GM19468 (cell line): ENCODE results near the gene VPS11.
"Not testable (repeated sequence)": the region's sequence is repeated elsewhere in the genome, so short reads cannot be mapped to it uniquely, and the experiment has no call there.

Experiments used
- ATAC-seq: cut with Tn5 transposase; IDR thresholded peaks from one replicate; pipeline ENCODE4 v1.9.1; 2021; ENCODE audit warnings: mild to moderate bottlenecking, moderate library complexity, moderate number of reproducible peaks; ENCODE audit not compliant: unreplicated experiment; ENCODE audit errors: extremely low read depth

Gene VPS11

GRCh38 chr11:119100246-119100970, 32.8 kb downstream of the VPS11 start:
- ATAC-seq: no peak

GRCh38 chr11:119100994-119101758, 33.6 kb downstream of the VPS11 start:
- ATAC-seq: no peak

GRCh38 chr11:119101759-119102423, 34.3 kb downstream of the VPS11 start, which contains the start of gene DPAGT1:
TSS of gene DPAGT1 (minus strand) at chr11:119101853. CDS start at chr11:119101655, 198 bp downstream.
- peak; percentile 37 for ATAC-seq

DNA sequence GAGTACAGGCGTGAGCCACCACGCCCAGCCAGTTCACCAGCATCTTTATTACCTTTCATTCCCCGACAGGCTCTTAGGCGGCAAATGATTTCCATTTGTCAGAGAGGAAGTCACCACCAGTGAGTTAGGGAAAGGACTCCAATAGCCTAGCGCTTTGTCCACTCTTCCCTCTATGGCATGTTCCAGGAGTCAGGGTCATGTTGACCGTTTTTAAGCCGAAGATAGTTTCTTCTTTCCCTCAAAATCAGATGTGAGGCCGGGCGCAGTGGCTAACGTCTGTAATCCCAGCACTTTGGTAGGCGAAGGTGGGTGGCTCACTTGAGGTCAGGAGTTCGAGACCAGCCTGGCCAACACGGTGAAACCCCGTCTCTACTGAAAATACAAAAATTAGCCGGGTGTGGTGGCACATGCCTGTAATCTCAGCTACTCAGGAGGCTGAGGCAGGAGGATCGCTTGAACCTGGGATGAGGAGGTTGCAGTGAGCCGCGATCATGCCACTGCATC, 35.6 kb downstream of the VPS11 start:
- not testable (repeated sequence) for ATAC-seq

DNA sequence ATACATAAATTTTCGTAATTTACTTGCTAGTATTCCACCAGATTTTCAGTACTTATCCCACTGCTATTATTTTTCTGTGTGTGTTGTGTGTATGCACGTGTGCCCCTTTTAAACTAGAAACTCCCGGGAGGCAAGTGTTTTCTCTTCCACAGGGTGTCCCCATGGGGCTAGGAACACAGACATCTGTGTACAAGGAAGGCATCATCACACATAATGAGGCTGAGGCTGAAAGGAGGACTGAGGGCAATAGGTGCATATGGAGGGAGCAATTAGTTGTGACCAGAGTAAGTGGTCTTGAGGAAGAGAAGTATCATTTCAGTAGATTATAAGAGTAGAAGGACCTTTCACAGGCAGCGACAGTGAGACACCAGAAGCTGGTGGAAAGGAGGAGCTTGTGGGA, 36.2 kb downstream of the VPS11 start:
- ATAC-seq: no peak

GRCh38 chr11:119106564-119107537, 39.2 kb downstream of the VPS11 start, which contains the start of gene C2CD2L:
TSS of gene C2CD2L (plus strand) at chr11:119107344. CDS start at chr11:119107742, 398 bp downstream.
- peak; percentile 47 for ATAC-seq

GRCh38 chr11:119107538-119108145, 40.0 kb downstream of the VPS11 start:
- no peak for ATAC-seq

GRCh38 chr11:119108146-119108856, 40.7 kb downstream of the VPS11 start:
- ATAC-seq: no peak

- no peak for ATAC-seq
These were observed 41.2 kb downstream of the VPS11 start for GRCh38 chr11:119108857-119109221.

DNA sequence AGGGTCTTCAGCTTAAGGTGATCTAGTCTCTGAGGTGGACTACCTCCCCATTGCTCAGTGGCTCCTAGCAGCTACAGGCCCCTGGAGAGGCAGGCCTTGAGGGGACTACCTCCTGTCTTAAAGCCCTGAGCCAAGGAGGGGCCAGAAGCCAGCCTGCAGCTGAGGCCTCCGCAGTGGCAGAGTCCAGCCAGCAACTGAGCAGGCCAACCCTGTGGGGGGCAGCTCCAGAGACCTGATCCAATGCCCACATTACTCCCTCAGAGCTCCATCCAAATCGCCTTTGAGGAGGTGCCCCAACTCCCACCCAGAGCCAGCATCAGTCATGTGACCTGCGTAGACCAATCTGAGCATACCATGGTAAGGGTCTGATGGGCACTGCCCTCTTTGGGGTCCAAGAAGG, 42.2 kb downstream of the VPS11 start:
- no peak for ATAC-seq

- no peak for ATAC-seq
These were observed 42.8 kb downstream of the VPS11 start for GRCh38 chr11:119110439-119110838.

GRCh38 chr11:119111361-119111925, 43.8 kb downstream of the VPS11 start:
- no peak for ATAC-seq

- ATAC-seq: no peak
These were observed 44.8 kb downstream of the VPS11 start for GRCh38 chr11:119112314-119113020.

DNA sequence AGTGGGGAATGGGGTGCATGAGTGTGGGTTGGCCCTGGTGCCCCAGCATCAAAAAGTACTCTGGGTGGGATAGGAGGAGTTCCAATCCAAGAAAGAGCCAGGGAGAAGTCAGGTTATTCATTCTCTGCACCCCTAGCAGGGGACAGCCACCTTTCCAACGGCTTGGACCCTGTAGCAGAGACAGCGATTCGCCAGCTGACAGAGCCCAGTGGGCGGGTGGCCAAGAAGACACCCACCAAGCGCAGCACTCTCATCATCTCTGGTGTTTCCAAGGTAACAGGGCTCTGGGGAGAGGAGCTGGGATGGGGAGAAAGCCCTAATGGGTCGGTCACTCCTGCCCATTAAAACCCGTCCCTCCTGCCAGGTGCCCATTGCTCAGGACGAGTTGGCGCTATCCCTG, 46.1 kb downstream of the VPS11 start:
- ATAC-seq: no peak

DNA sequence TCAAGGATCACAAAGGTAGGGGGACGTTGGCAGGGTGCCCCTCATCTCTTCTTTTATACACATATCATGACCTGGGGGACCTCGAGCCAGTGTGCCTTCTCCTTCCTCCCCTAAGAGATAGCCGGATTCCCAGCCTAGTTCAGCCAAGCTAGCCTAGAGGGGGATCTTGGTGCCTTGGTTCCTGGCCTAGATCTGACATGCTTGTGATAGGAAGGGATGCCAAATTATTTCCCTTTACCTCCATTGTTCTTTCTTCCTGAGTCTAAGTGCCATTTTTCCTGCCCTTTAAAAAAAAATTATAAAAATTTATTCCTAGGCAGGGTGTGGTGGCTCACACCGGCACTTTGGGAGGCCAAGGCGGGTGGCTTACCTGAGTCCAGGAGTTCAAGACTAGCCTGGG, 46.7 kb downstream of the VPS11 start:
- ATAC-seq: no peak

GRCh38 chr11:119115484-119116234, 48.0 kb downstream of the VPS11 start:
- no peak for ATAC-seq

DNA sequence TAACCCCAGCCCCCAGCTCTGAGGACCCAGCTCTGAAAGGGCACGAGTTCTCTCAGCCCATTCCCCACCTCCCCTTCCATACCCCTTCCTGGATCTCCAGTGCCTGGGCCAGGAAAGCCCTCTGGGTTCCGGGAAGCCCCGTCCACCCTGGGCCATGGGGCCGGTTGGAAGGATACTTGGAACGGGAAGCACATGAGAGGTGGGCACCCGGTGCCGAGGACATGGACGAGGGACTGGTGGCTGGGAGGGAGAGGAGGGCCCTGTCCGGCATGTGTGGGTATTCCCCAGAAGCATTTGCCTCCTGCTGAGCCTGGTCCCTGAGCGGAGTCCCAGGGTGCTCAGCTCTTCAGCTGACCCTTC, 48.6 kb downstream of the VPS11 start:
- no peak for ATAC-seq
